Stimulated activated memory B cell treated with anti-CD40 and anti-IgM and Interleukin-4, amounts not matched to agents 10 μg/mL and 1 μg/mL and 100 μg/mL, for 72 hours (primary cell): ENCODE results near the gene THSD4.
A peak's percentile ranks its signal among the peaks of the same experiment; 100 is the strongest.

Experiments used
- ATAC-seq: fragments of 150-1000 bp; cut with Tn5 transposase; 2 replicates; pipeline ENCODE4 v1.10.0; 2021
- H3K27ac Mint-ChIP-seq: one replicate; pipeline ENCODE4 v1.8.0; 2022; ENCODE audit warnings: mild to moderate bottlenecking, mixed read lengths
- H3K27me3 Mint-ChIP-seq: one replicate; pipeline ENCODE4 v1.8.0; 2022; ENCODE audit warnings: mixed read lengths
- H3K36me3 Mint-ChIP-seq: one replicate; pipeline ENCODE4 v1.8.0; 2022; ENCODE audit warnings: mixed read lengths
- H3K4me1 Mint-ChIP-seq: one replicate; pipeline ENCODE4 v1.8.0; 2022; ENCODE audit warnings: mixed read lengths
- H3K4me3 Mint-ChIP-seq: one replicate; pipeline ENCODE4 v1.8.0; 2022; ENCODE audit warnings: mild to moderate bottlenecking, moderate library complexity, mixed read lengths
- H3K9me3 Mint-ChIP-seq: one replicate; pipeline ENCODE4 v1.8.0; 2022; ENCODE audit warnings: mixed read lengths

THSD4 gene

DNA sequence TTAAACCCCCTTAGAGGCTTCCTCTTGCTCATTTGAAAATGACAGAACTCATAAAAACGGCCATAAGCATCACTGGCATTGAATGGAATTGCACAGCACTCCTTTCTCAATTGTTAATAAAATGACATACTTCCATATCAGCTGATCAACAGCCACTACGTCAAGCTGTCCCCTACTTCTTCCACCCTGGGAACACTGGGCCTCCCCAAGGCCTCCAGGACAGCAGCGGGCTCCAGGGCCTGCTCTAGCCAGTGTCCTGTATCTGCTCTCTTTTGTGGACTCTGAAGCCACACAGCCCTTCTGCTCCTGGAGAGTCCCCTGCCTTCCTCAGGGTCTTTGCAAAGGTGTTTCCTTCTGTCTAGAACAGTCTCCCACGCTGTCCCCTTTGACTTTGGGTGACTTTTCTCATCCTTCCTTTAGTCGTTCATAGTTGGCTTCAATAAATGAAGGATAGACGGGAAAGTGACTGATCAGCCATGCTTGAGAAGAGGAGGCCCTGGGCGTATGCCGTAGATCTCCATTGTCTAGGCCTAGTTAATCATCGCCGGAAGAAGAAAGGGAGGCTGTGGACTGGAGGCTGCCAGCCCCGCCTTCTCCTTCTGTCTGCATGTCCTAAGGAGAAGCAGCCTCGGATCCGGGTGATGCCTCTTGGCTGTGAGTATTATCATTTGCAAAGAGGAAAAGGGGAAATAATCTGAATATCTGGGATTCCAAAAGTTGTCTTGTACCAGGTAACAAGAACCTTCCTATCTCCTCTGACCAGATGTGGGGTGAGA lies 4.7 kb upstream of the THSD4 start:
- H3K27ac Mint-ChIP-seq, result no peak overlapping the region

DNA sequence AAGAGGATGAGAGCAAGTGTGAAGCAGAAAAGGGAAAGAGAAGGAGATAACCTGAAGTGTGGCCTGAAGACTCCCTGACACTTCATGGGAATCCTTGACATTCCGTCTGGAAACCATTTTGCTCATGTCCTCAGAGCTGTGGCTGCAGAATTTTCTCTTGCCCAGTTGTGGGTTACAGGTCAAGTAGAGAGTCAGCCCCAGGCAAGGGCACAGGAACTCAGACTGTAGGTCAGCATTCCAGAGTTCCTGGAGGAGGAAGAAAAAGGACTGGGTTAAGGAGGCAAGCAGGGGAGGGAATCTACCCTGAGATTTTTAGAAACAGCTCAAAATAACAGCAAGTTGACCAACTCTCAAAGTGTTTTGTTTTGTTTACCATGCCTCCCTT lies 4.1 kb upstream of the THSD4 start:
- H3K36me3 Mint-ChIP-seq, result no peaks in the 10 kb centered on the region
- H3K4me1 Mint-ChIP-seq, result peaks cover 8% of the 10 kb centered on the region
- H3K27ac Mint-ChIP-seq, result no peak overlapping the region
- H3K27me3 Mint-ChIP-seq, result peaks cover 27% of the 10 kb centered on the region
- no peak for ATAC-seq
- no peaks in the 10 kb centered on the region for H3K9me3 Mint-ChIP-seq
- no peak overlapping the region for H3K4me3 Mint-ChIP-seq

More for the DNA sequence above, 4.7 kb upstream of the THSD4 start:
- peaks cover 25% of the 10 kb centered on the region for H3K27me3 Mint-ChIP-seq
- no peaks in the 10 kb centered on the region for H3K9me3 Mint-ChIP-seq
- H3K4me1 Mint-ChIP-seq, result peaks cover 6% of the 10 kb centered on the region
- no peak overlapping the region for H3K4me3 Mint-ChIP-seq
- ATAC-seq, result no peak
- no peaks in the 10 kb centered on the region for H3K36me3 Mint-ChIP-seq

DNA sequence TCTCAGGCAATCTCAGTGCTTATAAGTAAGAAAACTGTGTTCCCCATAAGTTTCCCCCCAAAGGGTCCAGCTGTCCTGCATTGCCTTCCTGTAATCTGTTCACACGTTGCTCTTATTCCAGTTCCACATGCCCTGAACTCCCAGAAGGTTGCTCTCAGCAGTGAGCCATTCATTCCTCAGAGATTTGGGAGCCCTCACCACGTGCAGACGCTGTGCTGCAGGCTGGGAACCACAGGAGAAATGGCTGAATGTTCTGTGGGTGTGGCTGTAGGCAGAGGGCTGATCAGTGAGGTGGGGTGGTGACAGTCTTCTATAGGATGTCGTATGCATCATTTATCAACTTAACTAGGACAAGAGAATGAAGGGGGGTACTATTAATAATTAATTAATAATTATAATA lies 3.3 kb upstream of the THSD4 start:
- no peaks in the 10 kb centered on the region for H3K9me3 Mint-ChIP-seq
- H3K4me1 Mint-ChIP-seq, result peaks cover 12% of the 10 kb centered on the region
- ATAC-seq, result no peak
- H3K36me3 Mint-ChIP-seq, result no peaks in the 10 kb centered on the region
- no peak overlapping the region for H3K4me3 Mint-ChIP-seq
- H3K27ac Mint-ChIP-seq, result no peak overlapping the region
- H3K27me3 Mint-ChIP-seq, result peaks cover 35% of the 10 kb centered on the region

DNA sequence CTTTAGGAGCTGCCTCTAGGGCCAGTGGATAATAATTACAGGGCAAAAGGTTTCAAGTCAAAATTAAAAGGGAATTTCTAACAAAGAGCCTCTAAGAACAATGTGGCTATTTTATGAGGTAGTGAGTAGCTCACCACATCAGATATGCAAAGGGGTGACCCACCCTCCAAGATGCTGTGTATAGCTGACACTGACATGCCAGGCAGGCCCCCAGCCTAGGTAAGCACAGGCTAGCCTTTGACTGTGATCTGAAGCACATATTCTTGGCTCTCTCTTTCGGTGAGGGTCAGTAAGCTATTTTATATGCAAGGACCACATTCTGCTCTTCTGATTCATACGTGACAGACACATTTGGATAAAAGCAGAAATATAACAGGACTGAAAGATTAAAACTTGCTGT lies 2.8 kb upstream of the THSD4 start:
- Mint-ChIP-seq H3K4me3 (no peak overlapping the region), H3K36me3 (no peaks in the 10 kb centered on the region), H3K27ac (no peak overlapping the region), H3K9me3 (no peaks in the 10 kb centered on the region), H3K27me3 (peaks cover 40% of the 10 kb centered on the region), H3K4me1 (peaks cover 7% of the 10 kb centered on the region)
- ATAC-seq, result no peak

GRCh38 chr15:71114066-71114680 lies 1.1 kb upstream of the THSD4 start:
- Mint-ChIP-seq H3K27ac (no peak overlapping the region), H3K4me3 (no peak overlapping the region), H3K9me3 (no peaks in the 10 kb centered on the region), H3K27me3 (peaks cover 57% of the 10 kb centered on the region), H3K36me3 (no peaks in the 10 kb centered on the region), H3K4me1 (peaks cover 7% of the 10 kb centered on the region)
- ATAC-seq, result no peak

DNA sequence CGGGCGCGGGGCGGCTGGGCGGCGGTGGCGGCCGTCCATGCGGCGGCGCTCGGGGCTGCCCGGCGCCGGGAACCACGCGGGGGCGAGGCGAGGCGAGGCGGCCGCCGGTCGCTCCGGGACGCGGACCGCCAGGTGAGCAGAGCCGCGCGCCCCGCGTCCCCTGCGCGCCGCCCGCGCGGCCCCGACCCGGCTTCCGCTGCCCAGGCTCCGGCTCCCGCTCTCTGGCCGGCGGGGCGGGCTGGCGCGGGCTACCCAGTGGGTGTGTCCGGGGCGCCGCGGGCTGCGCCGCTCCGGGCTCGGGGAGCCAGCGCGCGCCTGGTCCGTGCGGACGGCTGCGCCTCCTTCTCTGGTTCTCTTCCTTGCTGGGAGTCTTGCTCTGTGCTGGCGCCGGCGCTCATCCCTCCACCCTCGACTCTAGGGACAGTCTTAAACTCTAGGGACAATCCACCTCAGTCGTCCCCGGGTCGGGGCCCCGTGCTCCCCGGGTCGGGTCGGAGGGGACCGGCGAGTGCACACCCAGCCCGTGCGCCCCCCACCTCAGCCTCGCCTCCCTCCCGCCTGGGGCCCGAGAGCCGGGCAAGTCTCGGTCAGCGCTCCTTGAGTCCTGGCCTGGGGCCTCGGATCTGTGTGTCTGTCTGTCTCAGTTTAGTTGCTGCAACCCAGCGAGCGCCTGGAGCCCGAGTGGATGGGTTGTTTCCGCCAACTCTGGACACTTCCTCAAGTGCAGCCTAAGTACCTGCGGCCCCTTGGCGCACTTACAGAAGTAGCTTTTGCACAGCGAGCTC lies 488 bp downstream of the THSD4 start:
- peak; percentile 16 for ATAC-seq
- peaks cover 63% of the 10 kb centered on the region for H3K27me3 Mint-ChIP-seq

GRCh38 chr15:71116366-71116765 lies 1.1 kb downstream of the THSD4 start:
- peaks cover 7% of the 10 kb centered on the region for H3K4me1 Mint-ChIP-seq
- H3K27me3 Mint-ChIP-seq, result peaks cover 66% of the 10 kb centered on the region
- H3K4me3 Mint-ChIP-seq, result peak overlapping the region; percentile 53
- no peaks in the 10 kb centered on the region for H3K9me3 Mint-ChIP-seq
- no peak overlapping the region for H3K27ac Mint-ChIP-seq
- H3K36me3 Mint-ChIP-seq, result no peaks in the 10 kb centered on the region
- ATAC-seq, result no peak

More for the DNA sequence above, 488 bp downstream of the THSD4 start:
- H3K4me3 Mint-ChIP-seq, result peak overlapping the region; percentile 35
- H3K9me3 Mint-ChIP-seq, result no peaks in the 10 kb centered on the region
- no peak overlapping the region for H3K27ac Mint-ChIP-seq
- no peaks in the 10 kb centered on the region for H3K36me3 Mint-ChIP-seq
- peaks cover 7% of the 10 kb centered on the region for H3K4me1 Mint-ChIP-seq

DNA sequence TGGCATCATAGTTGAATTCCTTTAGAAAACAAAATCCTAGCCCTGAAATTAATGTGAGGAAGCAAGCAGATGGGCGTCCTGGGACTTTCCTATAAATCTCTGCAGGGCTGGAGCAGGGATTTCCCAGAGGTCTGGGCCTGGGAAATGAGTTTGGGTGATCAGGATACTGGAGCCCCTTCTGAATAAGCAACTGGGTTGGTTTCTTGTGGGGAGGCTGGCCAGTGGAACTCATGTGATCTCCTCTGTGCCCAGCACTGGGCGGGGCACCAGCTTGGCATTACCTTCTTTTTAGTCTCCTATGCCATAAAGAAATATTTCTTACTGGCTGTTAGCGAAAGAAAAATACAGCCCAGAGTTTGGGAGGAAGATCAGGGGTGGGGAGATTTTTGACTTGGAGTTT lies 1.7 kb downstream of the THSD4 start:
- no peak for ATAC-seq
- Mint-ChIP-seq H3K27ac (no peak overlapping the region), H3K27me3 (peaks cover 70% of the 10 kb centered on the region), H3K4me3 (no peak overlapping the region), H3K4me1 (peaks cover 7% of the 10 kb centered on the region), H3K9me3 (no peaks in the 10 kb centered on the region), H3K36me3 (no peaks in the 10 kb centered on the region)

DNA sequence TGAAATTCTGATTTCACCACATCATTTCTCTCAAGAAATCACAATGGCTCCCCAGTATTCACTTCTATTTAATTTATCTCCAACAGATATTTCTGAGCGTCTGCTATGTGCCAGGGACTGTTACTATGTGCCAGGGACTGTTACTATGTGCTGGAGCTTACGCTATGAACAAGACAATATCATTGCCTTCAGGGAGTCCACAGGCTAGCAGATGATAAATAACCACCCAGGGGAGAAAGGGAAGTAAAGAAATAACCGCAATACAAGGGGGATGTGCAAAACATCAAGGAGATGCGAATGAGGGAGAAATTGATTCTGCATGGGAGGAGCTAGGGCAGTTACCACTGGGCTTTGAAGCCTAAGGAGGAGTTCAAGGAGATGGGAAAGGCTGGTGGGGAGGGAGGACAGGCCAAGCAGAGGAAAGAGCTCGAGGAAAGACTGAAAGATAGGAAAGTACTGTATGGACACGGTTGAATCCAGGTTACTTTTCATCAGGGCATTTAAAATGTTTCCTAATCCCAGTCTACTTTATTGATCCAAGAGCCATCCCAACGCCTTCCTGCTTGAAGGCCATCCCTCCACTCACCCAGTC lies 2.5 kb downstream of the THSD4 start:
- no peaks in the 10 kb centered on the region for H3K9me3 Mint-ChIP-seq
- H3K27ac Mint-ChIP-seq, result no peak overlapping the region
- no peak overlapping the region for H3K4me3 Mint-ChIP-seq
- peaks cover 70% of the 10 kb centered on the region for H3K27me3 Mint-ChIP-seq
- no peak for ATAC-seq
- peaks cover 7% of the 10 kb centered on the region for H3K4me1 Mint-ChIP-seq
- no peaks in the 10 kb centered on the region for H3K36me3 Mint-ChIP-seq

GRCh38 chr15:71118345-71118744 lies 3.1 kb downstream of the THSD4 start:
- Mint-ChIP-seq H3K4me3 (no peak overlapping the region), H3K36me3 (no peaks in the 10 kb centered on the region), H3K27ac (no peak overlapping the region), H3K27me3 (peaks cover 73% of the 10 kb centered on the region), H3K4me1 (peaks cover 7% of the 10 kb centered on the region), H3K9me3 (no peaks in the 10 kb centered on the region)
- ATAC-seq, result no peak

- no peaks in the 10 kb centered on the region for H3K9me3 Mint-ChIP-seq
- H3K27me3 Mint-ChIP-seq, result peaks cover 73% of the 10 kb centered on the region
Measured at GRCh38 chr15:71118881-71119632, 3.8 kb downstream of the THSD4 start.

DNA sequence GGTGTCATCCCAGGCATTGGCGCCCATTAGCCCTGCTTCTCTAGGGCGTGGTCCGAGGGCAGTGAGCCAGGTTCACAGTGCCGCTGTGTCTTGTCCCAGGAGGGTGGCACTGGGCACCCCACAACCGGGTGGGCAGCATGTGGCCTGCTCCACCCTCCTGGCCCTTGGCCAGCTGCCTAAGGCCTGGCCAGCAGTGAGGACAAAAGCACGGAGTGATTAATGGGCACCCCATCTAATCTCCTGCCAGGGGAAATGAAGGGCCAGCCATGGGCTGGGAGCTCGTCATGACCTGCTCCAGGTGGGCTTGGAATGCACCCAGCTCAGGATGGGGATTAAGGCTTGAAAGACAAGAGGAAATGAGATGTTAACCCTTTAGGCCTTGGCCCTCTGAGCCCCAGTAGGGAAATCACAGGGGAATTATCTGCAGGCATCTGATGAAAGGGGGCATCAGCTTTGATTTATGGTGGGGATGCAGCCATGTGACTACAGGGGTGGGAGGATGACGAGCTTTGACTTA lies 5.2 kb downstream of the THSD4 start:
- no peak for ATAC-seq
- peaks cover 59% of the 10 kb centered on the region for H3K27me3 Mint-ChIP-seq
- H3K36me3 Mint-ChIP-seq, result no peaks in the 10 kb centered on the region

More at GRCh38 chr15:71118881-71119632, 3.8 kb downstream of the THSD4 start:
- Mint-ChIP-seq H3K36me3 (no peaks in the 10 kb centered on the region), H3K4me1 (peaks cover 7% of the 10 kb centered on the region), H3K4me3 (no peak overlapping the region), H3K27ac (no peak overlapping the region)
- ATAC-seq, result no peak

GRCh38 chr15:71121442-71121841 lies 6.2 kb downstream of the THSD4 start:
- Mint-ChIP-seq H3K27me3 (peaks cover 54% of the 10 kb centered on the region), H3K36me3 (no peaks in the 10 kb centered on the region), H3K4me3 (no peak overlapping the region), H3K9me3 (no peaks in the 10 kb centered on the region), H3K4me1 (peaks cover 3% of the 10 kb centered on the region), H3K27ac (no peak overlapping the region)
- no peak for ATAC-seq

More for the DNA sequence above, 5.2 kb downstream of the THSD4 start:
- Mint-ChIP-seq H3K4me1 (peaks cover 7% of the 10 kb centered on the region), H3K9me3 (no peaks in the 10 kb centered on the region), H3K4me3 (no peak overlapping the region), H3K27ac (no peak overlapping the region)

GRCh38 chr15:71124937-71125790 lies 9.9 kb downstream of the THSD4 start:
- no peaks in the 10 kb centered on the region for H3K36me3 Mint-ChIP-seq
- H3K4me1 Mint-ChIP-seq, result no peaks in the 10 kb centered on the region
- H3K4me3 Mint-ChIP-seq, result no peak overlapping the region
- ATAC-seq, result no peak
- no peak overlapping the region for H3K27ac Mint-ChIP-seq
- peaks cover 24% of the 10 kb centered on the region for H3K27me3 Mint-ChIP-seq
- H3K9me3 Mint-ChIP-seq, result no peaks in the 10 kb centered on the region
